Kidney (tissue), 14 donors: ENCODE results near the gene TM9SF3. TPM values are rescaled to one million over a fixed set of nuclear protein-coding genes. Genes with fewer than 3 reads are reported as not detected.
A peak's percentile ranks its signal among the peaks of the same experiment; 100 is the strongest.

Source experiments
- DNase-seq, 5 donors: peaks; one replicate each; pipeline ENCODE4 v3.0.0-alpha.2; 2013 to 2020
- FAIRE-seq: peaks from 2 replicates; lab custom pipeline; 2012; peaks lifted over from hg19 to GRCh38; lab: Jason Lieb, UNC
- H3K27ac ChIP-seq, 2 donors: one replicate each; pipeline ENCODE4 v1.7.0; 2013; ENCODE audit warnings: low read depth in 2 of 2, low read length in 2 of 2, inconsistent platforms in 1 of 2
- H3K27me3 ChIP-seq: one replicate; pipeline ENCODE4 v1.7.1; 2013; ENCODE audit warnings: low read length, inconsistent platforms; ENCODE audit not compliant: control insufficient read depth, insufficient read depth
- H3K36me3 ChIP-seq, 3 donors: one replicate each; pipeline versions ENCODE4 v1.7.0 to v1.7.1; 2013; ENCODE audit warnings: low read length in 3 of 3, control low read depth in 1 of 3, inconsistent platforms in 1 of 3; ENCODE audit not compliant: insufficient read depth in 3 of 3, control insufficient read depth in 2 of 3
- H3K4me1 ChIP-seq, 3 donors: one replicate each; pipeline versions ENCODE4 v1.7.0 to v1.7.1; 2013; ENCODE audit warnings: low read length in 3 of 3, inconsistent platforms in 1 of 3, low read depth in 1 of 3; ENCODE audit not compliant: control insufficient read depth in 2 of 3, insufficient read depth in 2 of 3
- H3K4me3 ChIP-seq, 3 donors: one replicate each; pipeline versions ENCODE4 v1.7.0 to v1.8.1; 2013; ENCODE audit warnings: low read length in 3 of 3, control low read depth in 1 of 3, inconsistent platforms in 1 of 3
- H3K9ac ChIP-seq, 3 donors: one replicate each; pipeline versions ENCODE4 v1.7.0 to v1.7.1; 2013; ENCODE audit warnings: low read length in 3 of 3, control low read depth in 1 of 3, inconsistent platforms in 1 of 3
- H3K9me3 ChIP-seq, 3 donors: one replicate each; pipeline versions ENCODE4 v1.7.0 to v1.7.1; 2013; ENCODE audit warnings: low read length in 3 of 3, control low read depth in 1 of 3, inconsistent platforms in 1 of 3; ENCODE audit not compliant: control insufficient read depth in 2 of 3, insufficient read depth in 1 of 3
- intact Hi-C: fragments of 100-400 bp; cut with DNase I; formaldehyde crosslinking; loops from one replicate; pipeline ENCODE4 v1.11.1; 2022
- polyA plus RNA-seq: library from polyadenylated mRNA; stranded (reverse); fragments of 350-450 nt; fragmentation: Illumina TruSeq; extraction: RNeasy Lipid Tissue Mini Kit (QIAGEN cat#74804); gene quantifications from one replicate; pipeline ENCODE4 v1.2.3, GENCODE V29; 2014; ENCODE audit warnings: low read depth, low replicate concordance; ENCODE audit not compliant: insufficient read depth
- total RNA-seq: library from RNA; stranded (reverse); fragmentation: NEBNext Ultra II Directional; extraction: Animal tissue kit (Norgen Biotek cat#: 25700); gene quantifications from one replicate; pipeline ENCODE4 v1.2.1, GENCODE V29; 2021
- TF ChIP-seq, protein P1 (sequence below): IDR thresholded peaks from 3 replicates; pipeline ENCODE4 v1.5.1; 2012; ENCODE audit warnings: mild to moderate bottlenecking, moderate library complexity, borderline replicate concordance; ENCODE audit not compliant: insufficient read depth; ENCODE audit errors: extremely low read depth
- donor health status: control.
- donor health status: control.
- donor health status: control.
- donor health status: control.
- donor health status: control.
- donor health status: DM: yes; HTN: yes; CAD: no.
- donor health status: Normal renal cell carcinoma (clear cell type).

Gene TM9SF3
- total and polyA plus RNA-seq, 2 donors from 2014 or later: 42.7 to 144 TPM

DNA sequence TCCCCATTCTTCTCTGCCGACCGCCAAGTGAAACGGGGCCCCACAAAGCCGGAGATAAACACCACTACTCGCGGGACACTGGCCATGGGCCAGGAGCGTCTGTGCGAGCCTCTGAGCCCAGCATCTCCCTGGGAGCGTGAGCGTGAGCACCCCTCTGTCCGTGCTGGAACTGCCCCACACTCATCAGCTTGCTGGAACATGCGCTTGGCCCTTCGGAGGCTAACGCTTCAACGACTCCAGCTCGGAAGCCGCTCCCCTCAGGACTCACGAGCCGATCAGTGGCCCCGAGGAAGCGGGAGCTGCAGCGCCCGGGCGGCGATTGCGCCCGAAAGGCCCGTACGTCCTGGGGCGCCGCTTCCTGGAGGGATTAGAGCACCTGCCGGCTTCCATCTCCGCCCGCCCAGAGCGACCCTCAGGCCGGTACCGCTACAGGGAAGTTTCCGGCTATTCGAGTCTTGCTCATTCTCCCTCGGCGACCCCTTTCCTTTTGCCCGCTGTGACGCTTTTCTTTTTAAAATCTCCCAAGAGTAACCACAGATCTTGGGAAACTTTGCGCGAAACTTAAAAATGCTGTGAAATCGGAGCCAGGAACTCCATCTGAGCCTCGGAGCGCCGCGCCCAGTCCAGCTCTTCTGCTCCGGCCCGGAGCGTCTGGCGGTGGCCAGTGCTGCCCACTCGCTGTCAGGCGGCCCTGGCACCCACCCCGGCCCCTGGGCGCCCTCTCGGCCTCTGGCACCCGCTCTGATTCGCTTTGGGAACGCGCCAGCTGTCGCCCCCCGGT is 74.1 kb downstream of the TM9SF3 start:
- Histone ChIP-seq H3K9me3 (no peaks in the 10 kb centered on the region), H3K27ac (no peak overlapping the region), H3K36me3 (no peaks in the 10 kb centered on the region), H3K27me3 (no peaks in the 10 kb centered on the region), H3K4me3 (peak overlapping the region in 2 of 3 donors; percentile 39 to 52), H3K9ac (no peak overlapping the region), H3K4me1 (peaks cover 0 to 15% (median 7%) of the 10 kb centered on the region in 3 donors)
- intact Hi-C loops: no loop called here
- TF ChIP-seq, protein P1, sequence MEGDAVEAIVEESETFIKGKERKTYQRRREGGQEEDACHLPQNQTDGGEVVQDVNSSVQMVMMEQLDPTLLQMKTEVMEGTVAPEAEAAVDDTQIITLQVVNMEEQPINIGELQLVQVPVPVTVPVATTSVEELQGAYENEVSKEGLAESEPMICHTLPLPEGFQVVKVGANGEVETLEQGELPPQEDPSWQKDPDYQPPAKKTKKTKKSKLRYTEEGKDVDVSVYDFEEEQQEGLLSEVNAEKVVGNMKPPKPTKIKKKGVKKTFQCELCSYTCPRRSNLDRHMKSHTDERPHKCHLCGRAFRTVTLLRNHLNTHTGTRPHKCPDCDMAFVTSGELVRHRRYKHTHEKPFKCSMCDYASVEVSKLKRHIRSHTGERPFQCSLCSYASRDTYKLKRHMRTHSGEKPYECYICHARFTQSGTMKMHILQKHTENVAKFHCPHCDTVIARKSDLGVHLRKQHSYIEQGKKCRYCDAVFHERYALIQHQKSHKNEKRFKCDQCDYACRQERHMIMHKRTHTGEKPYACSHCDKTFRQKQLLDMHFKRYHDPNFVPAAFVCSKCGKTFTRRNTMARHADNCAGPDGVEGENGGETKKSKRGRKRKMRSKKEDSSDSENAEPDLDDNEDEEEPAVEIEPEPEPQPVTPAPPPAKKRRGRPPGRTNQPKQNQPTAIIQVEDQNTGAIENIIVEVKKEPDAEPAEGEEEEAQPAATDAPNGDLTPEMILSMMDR: no peak
- no peak for FAIRE-seq
- peak; percentile 45 to 77 (median 57) for DNase-seq

DNA sequence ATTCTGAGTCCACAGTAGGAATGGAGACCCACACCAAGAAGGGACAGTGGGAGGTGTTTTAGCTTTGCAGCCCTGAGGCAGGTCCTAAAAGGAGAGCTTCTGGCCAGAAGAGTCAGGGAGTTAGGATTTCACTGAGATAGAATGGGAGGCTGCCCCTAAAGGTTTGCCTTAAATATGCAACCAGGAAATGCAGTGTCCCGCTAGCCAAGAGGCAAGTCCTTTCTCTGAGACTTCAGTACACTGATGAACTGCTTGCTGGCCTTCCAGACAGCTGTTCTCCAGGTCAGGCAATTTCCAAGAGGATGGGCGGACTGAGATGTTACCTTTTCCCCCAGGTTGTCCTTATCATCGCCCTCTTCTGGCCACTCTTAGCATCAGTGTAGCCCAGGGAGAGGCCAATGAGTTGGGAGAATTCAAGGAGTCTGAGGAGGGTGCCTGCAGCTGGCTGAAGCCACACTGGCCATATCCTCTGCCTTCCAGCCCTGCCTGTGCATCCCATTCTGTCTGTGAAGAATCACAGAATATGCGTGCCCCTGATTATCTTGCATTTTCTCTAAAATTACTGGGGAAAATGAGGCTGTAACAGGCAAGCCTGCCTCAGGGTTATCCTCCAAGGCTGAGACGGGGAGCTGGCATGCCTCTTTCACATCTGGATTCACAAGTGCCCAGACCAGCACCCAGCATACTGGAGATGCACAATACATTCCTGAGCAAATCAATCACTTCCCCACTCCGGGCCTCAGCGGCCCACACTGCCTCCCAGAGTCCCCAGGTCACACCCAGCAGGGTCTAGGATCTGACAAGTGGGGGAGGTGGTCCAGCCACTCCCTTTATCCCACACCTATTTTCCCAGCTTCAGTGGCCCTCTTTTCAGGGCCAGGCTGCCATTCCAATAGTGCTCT is 75.5 kb downstream of the TM9SF3 start:
- no peak overlapping the region for H3K9ac ChIP-seq
- no peak overlapping the region for H3K27ac ChIP-seq
- H3K9me3 ChIP-seq: no peaks in the 10 kb centered on the region
- H3K27me3 ChIP-seq: no peaks in the 10 kb centered on the region
- intact Hi-C loops: no loop called here
- H3K4me1 ChIP-seq: peaks cover 0 to 15% (median 7%) of the 10 kb centered on the region in 3 donors
- no peaks in the 10 kb centered on the region for H3K36me3 ChIP-seq
- DNase-seq (peak in 3 of 5 donors; percentile 43 to 72 (median 54)), FAIRE-seq (no peak)
- TF ChIP-seq, protein P1: peak; percentile 49
- H3K4me3 ChIP-seq: no peak overlapping the region

DNA sequence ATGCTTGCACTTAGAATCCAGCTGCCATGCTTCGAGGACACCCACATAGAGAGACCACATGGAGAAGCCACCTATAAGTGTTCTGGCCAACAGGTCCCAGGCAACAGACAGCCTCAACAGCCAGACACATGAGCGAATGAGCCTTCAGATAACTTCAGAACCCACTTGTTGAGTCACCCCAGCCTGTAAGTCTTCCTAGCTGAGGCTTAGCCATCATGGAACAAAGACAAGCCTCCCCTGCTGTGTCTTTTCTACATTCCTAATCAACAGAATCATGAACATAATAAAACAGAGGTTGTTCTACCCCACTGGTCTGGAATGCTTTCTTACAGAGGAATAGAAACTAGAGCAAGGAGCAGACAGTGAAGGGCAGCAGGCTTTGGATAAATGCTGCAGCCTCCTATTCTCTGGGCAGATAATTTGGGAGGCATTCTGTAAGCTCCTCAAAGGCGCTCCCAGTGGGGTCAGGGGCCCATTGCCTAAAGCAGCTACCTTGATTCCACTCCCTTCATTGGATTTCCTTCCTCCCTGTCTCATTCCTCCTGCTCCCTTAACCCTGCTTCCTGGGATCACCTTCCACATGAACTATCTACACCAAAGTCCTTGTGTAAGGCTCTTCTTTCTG is 77.7 kb downstream of the TM9SF3 start:
- Histone ChIP-seq H3K4me3 (no peak overlapping the region), H3K9ac (no peak overlapping the region), H3K27ac (no peak overlapping the region), H3K4me1 (peaks cover 0 to 14% (median 3%) of the 10 kb centered on the region in 3 donors), H3K9me3 (no peaks in the 10 kb centered on the region), H3K27me3 (no peaks in the 10 kb centered on the region), H3K36me3 (no peaks in the 10 kb centered on the region)
- FAIRE-seq: no peak
- intact Hi-C loops: no loop called here
- peak in 3 of 5 donors; percentile 33 to 61 (median 53) for DNase-seq
- TF ChIP-seq, protein P1: no peak
